ENCODE data around the gene MAST4.

Gene MAST4

DNA sequence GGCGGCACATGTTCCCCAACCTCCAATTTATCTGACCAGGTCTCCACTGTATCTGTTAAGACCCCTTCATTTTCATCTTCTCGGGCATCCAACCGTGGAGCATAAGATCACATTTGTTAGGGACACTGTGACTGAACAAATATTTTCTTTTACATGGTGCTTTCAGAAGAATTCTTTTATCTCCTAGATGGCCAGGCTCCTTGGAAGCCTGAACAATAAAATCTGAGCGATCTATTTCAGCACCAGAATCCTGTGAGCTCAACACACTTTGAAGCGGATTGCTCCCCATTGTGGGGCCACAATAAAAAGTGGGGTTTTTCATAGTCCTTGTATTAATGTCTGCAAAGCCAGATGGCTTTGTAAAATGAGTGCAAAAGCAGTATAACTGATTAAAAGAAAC, 326.7 kb downstream of the MAST4 start:
- no peak for TF ChIP-seq CTCF (IDR thresholded peaks at IDR 0.05; ENCODE audit: low read depth, low read length)
- DNase-seq (ENCODE audit: low read depth in 2 of 2), result no peak
- no peak overlapping the region for H3K4me3 ChIP-seq (replicated peaks in 1 of 2; ENCODE audit: low read depth in 2 of 2, low read length in 2 of 2)

- no peak for TF ChIP-seq CTCF (IDR thresholded peaks at IDR 0.05; ENCODE audit: low read depth, low read length)
- no peak overlapping the region for H3K4me3 ChIP-seq (replicated peaks in 1 of 2; ENCODE audit: low read depth in 2 of 2, low read length in 2 of 2)
- DNase-seq (ENCODE audit: low read depth in 2 of 2), result no peak
Observed at GRCh38 chr5:66923457-66923856, 327.3 kb downstream of the MAST4 start.

- no peak overlapping the region for H3K4me3 ChIP-seq (replicated peaks in 1 of 2; ENCODE audit: low read depth in 2 of 2, low read length in 2 of 2)
- TF ChIP-seq CTCF (IDR thresholded peaks at IDR 0.05; ENCODE audit: low read depth, low read length), result no peak
- DNase-seq (ENCODE audit: low read depth in 2 of 2), result no peak
Observed at GRCh38 chr5:66923922-66924321, 327.7 kb downstream of the MAST4 start.

DNA sequence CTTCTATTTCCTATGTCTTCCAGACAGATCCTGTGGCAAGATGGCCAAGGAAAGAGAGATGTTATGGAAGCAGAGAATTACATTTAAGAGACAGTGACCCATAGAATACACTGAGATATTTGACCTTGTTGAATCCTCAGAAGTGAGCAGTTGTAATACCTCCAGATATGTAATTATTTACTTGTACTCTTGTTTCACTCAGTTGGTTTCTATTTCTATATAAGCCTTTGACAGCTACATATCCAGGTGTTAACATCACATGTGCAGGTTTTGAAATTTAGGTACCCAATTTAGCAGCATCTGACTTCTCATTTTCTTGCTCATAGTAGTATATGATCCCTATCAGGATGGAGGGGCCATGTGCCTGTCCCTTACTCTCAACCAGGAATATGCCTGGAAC, 330.9 kb downstream of the MAST4 start:
- no peak for DNase-seq (ENCODE audit: low read depth in 2 of 2)
- no peak for TF ChIP-seq CTCF (IDR thresholded peaks at IDR 0.05; ENCODE audit: low read depth, low read length)
- H3K4me3 ChIP-seq (replicated peaks in 1 of 2; ENCODE audit: low read depth in 2 of 2, low read length in 2 of 2), result no peak overlapping the region

GRCh38 chr5:66929281-66929680, 333.1 kb downstream of the MAST4 start:
- no peak overlapping the region for H3K4me3 ChIP-seq (replicated peaks in 1 of 2; ENCODE audit: low read depth in 2 of 2, low read length in 2 of 2)
- TF ChIP-seq CTCF (IDR thresholded peaks at IDR 0.05; ENCODE audit: low read depth, low read length), result no peak
- DNase-seq (ENCODE audit: low read depth in 2 of 2), result no peak

DNA sequence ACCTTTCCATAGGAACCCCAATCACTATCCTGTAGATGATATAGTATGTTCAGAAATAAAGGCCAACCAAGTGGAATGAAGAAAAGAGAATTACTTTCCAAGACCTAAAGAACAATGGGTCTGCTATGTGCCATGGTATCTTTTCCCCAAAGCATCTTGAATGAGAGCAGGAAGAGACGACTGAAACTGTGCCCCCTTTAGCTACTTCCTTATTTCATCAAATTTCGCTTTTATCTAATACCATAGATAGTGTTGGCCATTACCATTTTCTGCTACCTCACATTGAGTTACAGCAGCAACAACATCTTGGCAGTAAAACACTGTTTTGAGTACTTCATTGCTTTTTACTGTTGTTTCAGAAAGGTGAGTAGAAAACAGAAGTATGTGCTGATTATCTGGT, 333.8 kb downstream of the MAST4 start:
- H3K4me3 ChIP-seq (replicated peaks in 1 of 2; ENCODE audit: low read depth in 2 of 2, low read length in 2 of 2), result no peak overlapping the region
- no peak for DNase-seq (ENCODE audit: low read depth in 2 of 2)
- no peak for TF ChIP-seq CTCF (IDR thresholded peaks at IDR 0.05; ENCODE audit: low read depth, low read length)

GRCh38 chr5:66931651-66932050, 335.5 kb downstream of the MAST4 start:
- DNase-seq (ENCODE audit: low read depth in 2 of 2), result no peak
- no peak overlapping the region for H3K4me3 ChIP-seq (replicated peaks in 1 of 2; ENCODE audit: low read depth in 2 of 2, low read length in 2 of 2)
- TF ChIP-seq CTCF (IDR thresholded peaks at IDR 0.05; ENCODE audit: low read depth, low read length), result no peak
